WERI-Rb-1 (cell line): ENCODE measurements around the gene CUZD1.
A peak's percentile ranks its signal among the peaks of the same experiment; 100 is the strongest.

ENCODE experiments used
- DNase-seq: peaks from one replicate; pipeline ENCODE4 v3.0.0-alpha.2; 2020
- H3K27ac ChIP-seq: fragments of 250-450 bp; sonication (Bioruptor Pico); 2 replicates; pipeline ENCODE4 v1.5.1; 2020; ENCODE audit warnings: mild to moderate bottlenecking, moderate library complexity
- H3K27me3 ChIP-seq: fragments of 250-450 bp; sonication (Bioruptor Pico); 2 replicates; pipeline ENCODE4 v1.5.1; 2021; ENCODE audit warnings: mild to moderate bottlenecking, low read depth, moderate library complexity; ENCODE audit not compliant: insufficient read depth, severe bottlenecking
- H3K36me3 ChIP-seq: fragments of 250-450 bp; sonication (Bioruptor Pico); 2 replicates; pipeline ENCODE4 v1.5.1; 2020; ENCODE audit warnings: mild to moderate bottlenecking, moderate library complexity
- H3K4me3 ChIP-seq: 2 replicates; pipeline ENCODE4 v1.5.1; 2011; ENCODE audit warnings: low read depth, mild to moderate bottlenecking, control low read depth, low read length
- H3K9me3 ChIP-seq: fragments of 250-450 bp; sonication (Bioruptor Pico); 2 replicates; pipeline ENCODE4 v1.5.1; 2021; ENCODE audit warnings: mild to moderate bottlenecking, moderate library complexity; ENCODE audit not compliant: severe bottlenecking
- TF ChIP-seq, protein P1 (sequence below): IDR thresholded peaks from 2 replicates; pipeline ENCODE4 v1.5.1; 2011; ENCODE audit warnings: low read depth, mild to moderate bottlenecking, control low read depth, inconsistent platforms, low read length

CUZD1 gene

GRCh38 chr10:122850705-122851640 is 5.3 kb upstream of the CUZD1 start:
- DNase-seq, result no peak
- H3K27ac ChIP-seq, result no peak overlapping the region
- peaks cover 3% of the 10 kb centered on the region for H3K9me3 ChIP-seq
- H3K36me3 ChIP-seq, result no peaks in the 10 kb centered on the region
- TF ChIP-seq, protein P1, sequence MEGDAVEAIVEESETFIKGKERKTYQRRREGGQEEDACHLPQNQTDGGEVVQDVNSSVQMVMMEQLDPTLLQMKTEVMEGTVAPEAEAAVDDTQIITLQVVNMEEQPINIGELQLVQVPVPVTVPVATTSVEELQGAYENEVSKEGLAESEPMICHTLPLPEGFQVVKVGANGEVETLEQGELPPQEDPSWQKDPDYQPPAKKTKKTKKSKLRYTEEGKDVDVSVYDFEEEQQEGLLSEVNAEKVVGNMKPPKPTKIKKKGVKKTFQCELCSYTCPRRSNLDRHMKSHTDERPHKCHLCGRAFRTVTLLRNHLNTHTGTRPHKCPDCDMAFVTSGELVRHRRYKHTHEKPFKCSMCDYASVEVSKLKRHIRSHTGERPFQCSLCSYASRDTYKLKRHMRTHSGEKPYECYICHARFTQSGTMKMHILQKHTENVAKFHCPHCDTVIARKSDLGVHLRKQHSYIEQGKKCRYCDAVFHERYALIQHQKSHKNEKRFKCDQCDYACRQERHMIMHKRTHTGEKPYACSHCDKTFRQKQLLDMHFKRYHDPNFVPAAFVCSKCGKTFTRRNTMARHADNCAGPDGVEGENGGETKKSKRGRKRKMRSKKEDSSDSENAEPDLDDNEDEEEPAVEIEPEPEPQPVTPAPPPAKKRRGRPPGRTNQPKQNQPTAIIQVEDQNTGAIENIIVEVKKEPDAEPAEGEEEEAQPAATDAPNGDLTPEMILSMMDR, result no peak
- H3K27me3 ChIP-seq, result no peaks in the 10 kb centered on the region
- no peak overlapping the region for H3K4me3 ChIP-seq

- no peaks in the 10 kb centered on the region for H3K36me3 ChIP-seq
These were observed 4.4 kb upstream of the CUZD1 start for GRCh38 chr10:122849900-122850605.

DNA sequence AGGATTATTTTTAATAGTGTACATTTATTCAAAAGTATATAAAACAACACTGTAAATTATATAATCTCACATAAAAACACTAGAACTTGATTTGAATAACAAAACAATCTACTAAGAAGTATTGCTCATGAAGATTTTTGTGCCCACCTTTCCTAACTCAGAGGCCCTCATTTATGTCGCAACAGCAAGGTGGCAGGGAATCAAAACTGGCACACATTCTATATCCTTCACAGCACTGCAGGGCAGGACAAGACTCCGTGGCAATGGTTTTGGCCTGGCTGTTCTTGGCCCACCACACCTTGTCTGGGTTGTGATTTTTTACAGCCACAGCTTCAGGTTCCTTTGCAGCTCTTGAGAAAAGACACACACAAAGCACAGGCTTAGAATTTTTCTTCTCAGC is 3.4 kb upstream of the CUZD1 start:
- H3K27ac ChIP-seq, result no peak overlapping the region
- H3K27me3 ChIP-seq, result no peaks in the 10 kb centered on the region
- TF ChIP-seq, protein P1, result no peak
- no peaks in the 10 kb centered on the region for H3K36me3 ChIP-seq
- H3K9me3 ChIP-seq, result peaks cover 3% of the 10 kb centered on the region
- H3K4me3 ChIP-seq, result no peak overlapping the region
- no peak for DNase-seq

More at GRCh38 chr10:122849900-122850605, 4.4 kb upstream of the CUZD1 start:
- TF ChIP-seq, protein P1, result no peak
- DNase-seq, result no peak
- no peak overlapping the region for H3K27ac ChIP-seq
- no peaks in the 10 kb centered on the region for H3K27me3 ChIP-seq
- peaks cover 3% of the 10 kb centered on the region for H3K9me3 ChIP-seq
- no peak overlapping the region for H3K4me3 ChIP-seq

DNA sequence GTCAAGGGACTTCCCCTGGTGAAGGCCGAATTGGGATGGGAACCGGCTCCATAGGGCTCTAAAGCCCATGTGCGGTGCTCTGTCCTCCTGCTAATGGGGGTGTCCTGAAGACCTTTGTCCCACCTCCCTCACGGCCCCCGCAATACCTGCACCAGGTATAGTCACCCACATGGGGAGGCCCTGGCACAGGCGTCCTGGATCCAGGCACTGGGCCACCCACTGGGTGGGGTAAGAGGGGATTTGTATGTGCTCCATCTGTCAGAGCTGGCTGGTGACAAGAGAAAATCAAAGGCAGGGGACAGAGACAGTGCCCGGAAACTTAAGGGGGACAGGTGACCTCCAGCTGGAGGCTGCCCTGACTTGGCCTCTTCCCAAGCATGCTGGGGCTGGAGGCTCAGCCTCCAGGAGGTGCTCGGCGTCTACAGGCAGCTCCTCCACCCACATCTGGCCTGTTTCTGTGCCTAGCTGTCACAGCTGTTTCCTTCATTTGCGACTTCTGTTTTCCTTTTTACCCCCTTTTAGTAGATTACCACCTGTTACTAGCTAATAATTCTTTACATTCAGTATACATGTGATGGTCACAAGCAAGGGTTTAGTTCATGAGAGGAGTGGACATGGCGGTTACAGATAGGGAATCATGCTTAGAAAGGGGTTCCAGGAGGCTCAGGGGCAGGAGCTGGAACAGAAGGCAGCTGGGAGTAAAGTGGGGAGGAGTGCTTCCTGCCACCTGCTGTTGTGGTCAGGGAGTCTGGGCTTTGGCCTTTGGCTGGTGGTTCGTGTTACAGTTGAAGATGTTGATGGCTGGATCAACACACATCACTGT is 2.3 kb upstream of the CUZD1 start:
- no peaks in the 10 kb centered on the region for H3K36me3 ChIP-seq
- DNase-seq, result peak; percentile 70
- TF ChIP-seq, protein P1, result 0 out of 2 replicates have a peak, but pooled peaks have one; percentile 1
- no peaks in the 10 kb centered on the region for H3K27me3 ChIP-seq
- H3K4me3 ChIP-seq, result no peak overlapping the region
- peaks cover 3% of the 10 kb centered on the region for H3K9me3 ChIP-seq
- H3K27ac ChIP-seq, result peak overlapping the region; percentile 71

DNA sequence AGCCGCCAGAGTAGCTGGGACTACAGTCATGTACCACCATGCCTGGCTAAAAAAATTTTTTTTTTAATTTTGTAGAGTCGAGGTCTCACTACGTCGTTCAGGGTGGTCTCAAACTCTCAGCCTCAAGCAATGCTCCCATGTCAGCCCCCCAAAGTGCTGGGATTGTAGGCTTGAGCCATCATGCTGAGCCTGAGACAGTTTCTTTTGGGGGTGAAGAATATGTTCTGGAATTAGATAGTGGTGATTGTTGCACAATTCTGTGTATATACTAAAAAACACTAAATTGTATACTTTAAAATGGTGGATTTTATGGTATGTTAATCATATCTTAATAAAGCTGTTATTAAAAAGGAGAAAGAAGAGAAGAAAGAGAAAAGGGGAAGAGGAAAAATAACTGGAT is 1.5 kb downstream of the CUZD1 start:
- H3K4me3 ChIP-seq, result no peak overlapping the region
- H3K27me3 ChIP-seq, result no peaks in the 10 kb centered on the region
- H3K36me3 ChIP-seq, result no peaks in the 10 kb centered on the region
- TF ChIP-seq, protein P1, result no peak
- H3K9me3 ChIP-seq, result peaks cover 5% of the 10 kb centered on the region
- H3K27ac ChIP-seq, result no peak overlapping the region
- DNase-seq, result no peak
